HG03521 (cell line): ENCODE measurements around the gene CHAMP1.
A peak's percentile ranks its signal among the peaks of the same experiment; 100 is the strongest.

Experiments used
- ATAC-seq: cut with Tn5 transposase; IDR thresholded peaks from one replicate; pipeline ENCODE4 v1.9.1; 2021; ENCODE audit warnings: mild to moderate bottlenecking, moderate library complexity; ENCODE audit not compliant: unreplicated experiment

CHAMP1 gene

DNA sequence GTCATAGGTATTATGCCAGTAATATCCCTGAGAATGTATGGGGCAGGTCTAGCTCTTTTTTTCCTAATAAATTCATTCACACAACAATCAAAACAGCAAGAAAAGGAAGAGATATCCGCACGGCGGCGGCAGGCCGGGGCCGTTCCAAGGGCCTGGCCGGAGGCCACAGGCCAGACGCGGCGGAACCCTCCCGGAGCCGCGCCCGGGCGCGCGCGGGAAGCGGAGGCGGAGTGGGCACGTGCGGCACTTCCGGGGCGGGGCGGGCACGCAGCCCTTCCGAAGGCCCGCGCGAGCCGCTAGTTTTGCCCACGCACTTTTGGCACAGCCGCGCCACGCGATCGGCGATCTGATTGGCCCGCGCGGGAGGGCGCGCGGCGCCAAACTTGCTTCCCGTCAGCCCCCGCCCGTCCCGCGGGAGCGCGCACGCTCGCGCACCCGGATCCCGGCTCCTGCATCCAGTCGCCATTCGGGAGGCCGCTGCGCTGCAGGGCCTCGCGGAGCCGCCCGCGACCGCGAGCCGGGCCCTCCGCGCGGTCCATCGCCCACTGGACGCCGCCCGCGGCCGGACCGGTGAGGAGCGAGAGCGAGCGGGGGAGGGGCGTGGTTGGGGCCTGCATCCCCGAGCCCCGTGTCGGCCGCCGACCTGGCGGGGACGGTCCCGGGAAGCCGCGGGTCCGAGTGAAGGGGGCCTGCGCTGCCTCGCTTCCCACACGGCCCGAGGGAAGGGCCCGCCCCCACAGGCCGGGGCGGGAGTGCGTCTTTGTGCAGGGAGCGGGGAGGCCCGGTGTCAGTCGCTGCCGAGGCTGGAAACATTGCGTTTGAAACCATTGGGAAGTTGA is at the start of gene CHAMP1:
TSS of gene CHAMP1 (plus strand) at position 430 of the 839 bp plus-strand sequence. CDS start 9,340 bp downstream, outside the sequence.
- ATAC-seq, result peak; percentile 81

DNA sequence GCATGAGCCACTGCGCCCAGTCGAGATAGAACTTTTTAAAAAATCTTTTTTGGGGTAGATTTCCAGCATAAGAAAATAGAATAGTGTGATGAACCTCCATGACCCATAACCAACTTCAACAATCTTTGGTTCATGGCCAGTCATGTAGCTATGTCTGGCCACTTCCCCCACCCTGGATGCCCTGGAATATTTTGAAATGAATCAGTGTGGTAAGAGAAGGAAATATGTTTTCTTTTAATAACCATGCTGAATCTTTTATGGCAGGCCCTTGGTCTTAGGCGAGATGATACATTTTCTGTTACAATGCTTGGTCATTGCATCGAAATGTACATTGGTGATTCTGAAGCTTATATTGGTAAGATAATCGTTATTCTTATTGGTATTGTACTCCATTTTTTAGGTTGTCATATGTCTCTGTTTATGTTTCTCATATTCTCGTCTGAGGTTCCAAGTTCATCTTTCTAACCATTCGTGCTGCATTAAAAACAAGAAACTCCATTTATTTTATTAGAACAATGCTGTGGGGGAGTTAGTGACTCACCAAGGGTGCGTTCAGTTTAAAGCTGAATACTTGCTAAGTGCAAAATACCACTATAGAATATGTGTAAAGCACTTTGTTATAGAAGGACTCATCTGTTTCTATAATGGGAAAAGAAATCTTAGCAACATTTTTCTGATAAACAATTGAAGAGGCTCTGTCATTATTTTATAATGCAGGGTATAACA is 49.3 kb upstream of the CHAMP1 start:
- no peak for ATAC-seq

DNA sequence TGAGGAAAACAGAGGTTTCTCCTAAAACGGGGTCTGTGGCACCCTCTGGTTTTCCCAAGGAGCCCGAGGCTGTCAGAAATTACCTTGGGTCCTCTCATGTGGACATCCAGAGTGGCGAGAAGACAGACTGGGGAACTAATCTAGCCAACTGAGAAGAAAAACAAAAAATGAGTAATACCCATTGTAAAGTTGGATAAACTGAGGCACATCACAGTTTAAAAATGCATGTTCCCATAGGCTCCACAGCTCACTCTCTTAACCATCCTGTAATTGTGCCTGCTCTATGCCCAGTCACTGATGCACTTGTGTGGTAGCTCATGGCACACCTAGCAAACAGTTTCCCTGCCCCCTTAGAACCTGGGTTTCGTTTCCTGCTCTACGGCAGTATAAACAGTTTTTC is 48.1 kb upstream of the CHAMP1 start:
- ATAC-seq, result no peak

DNA sequence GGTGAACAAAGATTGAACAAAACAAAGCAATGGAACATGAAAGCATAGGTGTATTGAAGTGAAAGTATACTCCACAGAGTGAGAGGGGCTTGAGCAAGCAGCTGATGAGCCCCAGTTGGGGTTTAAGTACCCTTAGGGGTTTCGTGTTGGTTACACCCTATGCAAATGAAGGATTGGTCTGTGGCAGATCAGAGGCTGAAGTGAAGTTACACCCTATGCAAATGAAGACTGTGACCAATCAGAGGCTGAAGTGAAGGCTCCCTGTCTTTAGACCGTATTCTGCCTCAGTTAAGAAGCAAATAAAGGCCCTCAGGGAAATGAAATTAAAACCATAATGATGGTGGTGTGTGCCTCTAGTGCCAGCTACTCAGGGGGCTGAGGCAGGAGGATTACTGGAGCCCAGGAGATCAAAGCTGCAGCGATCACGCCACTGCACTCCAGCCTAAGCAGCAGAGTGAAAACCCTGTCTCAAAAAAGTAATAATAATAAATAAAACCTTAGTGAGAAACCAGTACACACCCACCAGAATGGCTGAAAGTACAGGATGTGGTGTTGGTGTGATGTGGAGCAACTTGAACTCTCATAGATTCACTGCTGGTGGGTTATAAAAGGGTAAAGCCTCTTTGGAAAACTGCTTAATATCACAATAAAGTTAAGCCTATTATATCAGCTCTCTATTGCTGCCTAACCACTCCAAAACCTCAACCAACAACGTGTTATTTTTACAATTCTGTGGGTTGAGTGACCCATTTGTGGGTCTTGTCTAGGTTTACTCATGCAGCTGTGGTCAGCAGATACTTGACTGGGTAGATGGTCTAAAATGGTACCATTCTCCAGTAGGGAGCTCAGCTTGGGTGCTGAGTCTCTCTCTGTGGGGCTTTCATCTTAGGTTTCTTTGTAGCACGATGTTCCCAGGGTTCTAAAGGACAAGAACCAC is 45.7 kb upstream of the CHAMP1 start:
- no peak for ATAC-seq

DNA sequence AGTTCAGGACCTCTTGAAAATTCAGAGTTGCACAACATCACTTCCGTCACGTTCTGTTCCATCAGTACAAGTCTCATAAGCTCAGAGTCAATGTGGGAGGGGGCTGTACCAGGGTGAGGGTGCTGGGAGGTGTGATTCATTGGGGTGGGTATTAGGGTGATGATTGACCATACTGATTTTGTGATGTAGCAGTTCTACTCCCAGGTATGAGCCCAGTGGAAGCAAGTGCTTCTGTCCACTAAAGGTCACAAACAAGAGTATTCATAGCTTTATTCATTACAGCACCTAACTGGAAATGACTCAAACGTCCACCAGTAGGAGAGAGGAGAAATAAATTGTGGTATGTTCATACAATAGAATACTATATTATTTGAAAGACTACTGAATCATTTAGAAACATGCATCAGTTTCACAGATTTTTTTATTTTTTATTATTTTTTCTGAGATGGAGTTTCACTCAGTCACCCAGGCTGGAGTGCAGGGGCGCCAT is 45.0 kb upstream of the CHAMP1 start:
- no peak for ATAC-seq

GRCh38 chr13:114272977-114273376 is 41.3 kb upstream of the CHAMP1 start:
- ATAC-seq, result no peak

DNA sequence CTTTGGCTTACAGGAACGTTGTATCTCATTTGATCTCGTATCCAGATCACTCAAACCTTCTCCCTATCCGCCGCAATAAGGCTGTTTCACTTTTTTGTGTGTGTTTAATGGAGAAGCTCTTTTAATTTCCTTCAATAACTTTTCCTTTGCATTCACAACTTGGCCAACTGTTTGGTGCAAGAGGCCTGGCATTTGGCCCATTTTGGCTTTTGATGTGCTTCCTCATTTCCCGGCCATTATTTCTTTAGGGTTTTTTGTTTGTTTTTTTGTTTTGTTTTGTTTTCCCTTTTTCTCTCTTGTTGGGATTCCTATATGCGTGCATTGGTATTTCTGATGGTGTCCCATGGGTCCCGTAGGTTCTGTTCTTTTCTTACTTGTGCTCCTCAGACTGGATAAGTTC is 39.0 kb upstream of the CHAMP1 start:
- no peak for ATAC-seq

DNA sequence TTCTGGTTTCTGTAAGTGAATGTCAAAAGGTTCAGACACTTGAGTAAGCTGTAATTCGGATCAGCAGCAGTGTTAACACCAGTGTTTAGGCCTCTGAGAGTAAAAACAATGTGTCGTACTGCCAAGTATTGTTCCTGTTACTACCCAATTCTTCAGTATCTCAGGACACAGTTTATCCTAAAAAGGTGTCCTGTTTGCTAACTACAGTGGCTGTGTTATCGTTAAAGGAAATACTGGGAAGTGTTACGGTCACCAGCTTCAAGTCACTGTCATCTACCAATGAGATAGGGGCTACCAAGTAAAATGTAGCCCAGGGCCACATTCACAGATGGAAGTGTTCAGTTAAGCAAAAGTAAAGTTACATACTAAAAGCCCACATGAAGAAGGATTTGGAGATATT is 35.2 kb upstream of the CHAMP1 start:
- no peak for ATAC-seq

DNA sequence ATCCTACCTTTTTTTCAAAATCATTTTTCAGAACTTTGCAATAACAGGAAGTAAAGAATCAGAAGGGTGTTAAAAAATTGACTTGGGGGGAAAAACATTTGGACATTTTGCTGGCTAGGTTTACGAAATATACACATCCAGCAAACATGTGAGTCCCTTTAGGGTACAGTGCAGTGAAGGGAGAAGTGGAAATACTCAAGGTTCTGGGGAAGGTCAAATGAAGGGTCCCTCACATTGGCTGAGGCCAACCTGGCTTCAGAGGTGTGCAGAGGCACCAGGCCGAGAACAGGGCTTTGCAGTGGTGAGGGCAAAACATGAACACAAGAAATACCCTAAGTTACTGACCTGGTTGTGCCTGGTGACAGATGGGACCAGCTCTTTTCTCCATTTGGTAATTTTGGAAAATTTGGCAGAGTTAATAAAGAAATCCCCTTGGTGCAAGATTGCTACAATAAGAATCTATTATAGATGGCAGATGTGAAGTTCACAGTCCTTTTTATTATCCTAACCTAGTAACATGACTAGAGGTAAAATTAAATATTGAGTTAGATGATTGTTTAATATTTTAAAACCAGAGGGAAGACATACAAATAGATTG is 34.4 kb upstream of the CHAMP1 start:
- no peak for ATAC-seq

- peak; percentile 68 for ATAC-seq
Measured at GRCh38 chr13:114281351-114282040, 32.8 kb upstream of the CHAMP1 start, which contains the start of gene UPF3A. UPF3A (plus strand) TSS chr13:114281601; CDS start chr13:114281640, 39 bp downstream.

- ATAC-seq, result peak; percentile 54
Measured at GRCh38 chr13:114282041-114282670, 32.1 kb upstream of the CHAMP1 start.

GRCh38 chr13:114283576-114283975 is 30.7 kb upstream of the CHAMP1 start:
- no peak for ATAC-seq

DNA sequence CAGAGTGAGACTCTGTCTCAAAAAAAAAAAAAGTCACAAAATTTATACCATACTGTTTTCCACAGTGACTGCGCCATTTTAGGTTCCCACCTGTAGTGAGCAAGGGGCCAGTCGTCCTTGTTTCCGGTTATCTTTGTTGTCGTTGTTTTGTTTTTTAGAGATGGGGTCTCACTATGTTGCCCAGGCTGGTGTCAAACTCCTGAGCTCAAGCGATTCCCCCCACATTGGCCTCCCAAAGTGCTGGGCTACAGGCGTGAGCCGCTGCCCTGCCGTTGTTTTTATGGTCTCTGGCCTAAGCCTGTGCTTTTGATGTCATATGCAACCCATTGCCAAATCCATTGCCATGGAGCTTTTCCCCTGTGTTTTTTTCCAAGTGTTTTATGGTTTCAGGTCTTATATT is 29.6 kb upstream of the CHAMP1 start:
- ATAC-seq, result no peak

DNA sequence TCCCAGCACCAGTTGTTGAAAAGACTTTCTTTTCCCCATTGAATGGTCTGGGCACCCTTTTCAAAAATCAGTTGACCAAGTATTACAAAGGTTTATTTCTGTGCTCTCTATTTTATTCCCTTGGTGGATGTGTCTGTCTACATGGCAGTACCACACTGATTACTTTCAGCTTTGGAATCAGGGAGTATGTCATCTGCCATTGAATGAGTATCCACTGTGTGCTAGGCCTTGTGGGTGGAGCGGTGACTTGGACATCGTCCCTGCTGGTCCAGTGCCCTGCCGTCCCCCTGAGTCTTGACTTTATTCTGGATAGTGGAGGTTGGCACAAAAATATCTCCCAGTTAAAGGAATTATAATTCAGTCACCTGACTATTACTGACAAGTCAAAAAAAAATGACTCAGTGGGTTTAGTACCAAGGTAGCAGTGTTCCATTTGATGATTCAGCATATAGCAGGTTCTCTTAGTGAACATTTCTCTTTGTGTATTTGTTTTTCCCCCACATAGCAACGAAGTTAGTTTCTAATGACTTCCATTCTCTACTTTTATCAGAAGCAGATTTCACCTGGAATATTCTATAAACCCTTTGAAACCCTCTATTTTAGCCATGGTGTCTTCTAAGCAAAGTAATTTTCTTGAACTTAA is 29.0 kb upstream of the CHAMP1 start:
- no peak for ATAC-seq

DNA sequence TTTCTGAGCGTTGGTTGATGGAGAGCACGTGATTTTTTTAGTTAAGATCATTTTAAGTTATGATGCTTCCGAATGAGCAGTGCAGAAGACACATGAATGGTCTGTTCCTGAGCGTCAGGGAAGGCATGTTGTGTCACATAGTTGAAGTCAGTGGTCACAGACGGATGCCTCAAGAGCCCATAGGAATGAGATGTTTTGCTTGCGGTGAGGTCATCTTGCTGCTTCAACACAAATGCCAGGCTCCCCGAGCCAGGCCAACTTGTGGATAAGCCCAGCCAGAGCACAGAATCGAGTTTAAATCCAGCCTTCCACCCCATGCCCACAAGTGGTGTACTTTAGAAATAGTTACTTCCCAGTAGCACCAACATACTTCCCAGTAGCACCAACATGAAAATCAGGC is 27.5 kb upstream of the CHAMP1 start:
- ATAC-seq, result no peak

GRCh38 chr13:114288157-114288591 is 26.1 kb upstream of the CHAMP1 start:
- no peak for ATAC-seq

GRCh38 chr13:114296448-114296847 is 17.9 kb upstream of the CHAMP1 start:
- ATAC-seq, result no peak

DNA sequence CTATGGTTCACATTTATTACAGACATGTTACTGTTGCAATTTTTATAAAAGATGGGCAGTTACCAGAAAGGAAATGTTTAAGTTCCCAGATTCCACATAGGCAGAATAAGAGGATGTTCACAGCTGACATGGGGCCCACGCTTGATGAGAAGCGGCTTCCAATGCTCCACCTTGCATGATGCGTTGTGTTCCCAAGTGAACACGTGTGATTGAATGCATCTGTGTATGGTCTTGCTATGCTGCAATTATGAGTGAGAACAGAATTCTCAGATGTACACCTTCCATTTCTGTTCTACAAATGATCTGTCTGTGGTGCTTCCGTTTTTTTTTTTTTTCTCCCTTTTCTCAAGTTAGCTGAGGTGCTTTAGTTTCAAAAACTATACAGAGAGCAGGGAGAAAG is 17.4 kb upstream of the CHAMP1 start:
- no peak for ATAC-seq

DNA sequence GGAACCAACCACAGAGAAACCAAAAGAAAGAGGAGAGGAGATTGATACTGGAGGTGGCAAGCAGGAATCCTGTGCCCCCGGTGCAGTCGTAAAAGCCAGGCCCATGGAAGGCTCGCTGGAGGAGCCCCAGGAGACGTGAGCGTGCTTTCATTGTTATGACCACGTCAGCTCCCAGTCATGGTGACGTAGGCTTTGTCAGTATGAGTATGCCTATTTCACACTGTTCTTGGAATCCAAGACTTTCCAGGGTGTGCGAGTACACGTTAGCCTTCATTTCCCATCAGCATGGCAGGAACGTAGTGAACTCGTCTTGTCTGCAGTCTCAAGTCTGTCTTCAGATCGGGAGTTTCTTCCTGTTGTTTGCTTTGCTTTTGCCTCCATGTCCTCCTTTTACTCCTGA is 15.4 kb upstream of the CHAMP1 start:
- ATAC-seq, result no peak
